Loucy (cell line): ENCODE measurements around the gene CYP4A22.

ENCODE experiments used
- H2AFZ ChIP-seq: fragments of 200-600 bp; sonication (generic); 2 replicates; pipeline ENCODE4 v1.6.0; 2016; ENCODE audit warnings: antibody characterized with exemption, mild to moderate bottlenecking, low read length, moderate library complexity
- H3F3A ChIP-seq: fragments of 200-600 bp; 2 replicates; pipeline ENCODE4 v1.6.0; 2016; ENCODE audit warnings: antibody characterized with exemption, low read depth, mild to moderate bottlenecking
- H3K27me3 ChIP-seq: fragments of 200-600 bp; sonication (generic); 2 replicates; pipeline ENCODE4 v1.6.1; 2014; ENCODE audit warnings: low read length, mild to moderate bottlenecking; ENCODE audit not compliant: insufficient read depth, poor library complexity, severe bottlenecking
- H3K36me3 ChIP-seq: fragments of 200-600 bp; sonication (generic); 2 replicates; pipeline ENCODE4 v1.6.1; 2016; ENCODE audit warnings: low read length; ENCODE audit not compliant: insufficient read depth
- H3K4me1 ChIP-seq: fragments of 200-600 bp; sonication (generic); 2 replicates; pipeline ENCODE4 v1.5.1; 2014; ENCODE audit warnings: low read length, mild to moderate bottlenecking; ENCODE audit not compliant: insufficient read depth, poor library complexity, severe bottlenecking
- H3K4me2 ChIP-seq: fragments of 200-600 bp; sonication (generic); 2 replicates; pipeline ENCODE4 v1.6.0; 2014; ENCODE audit warnings: antibody characterized with exemption, low read length, low read depth, mild to moderate bottlenecking; ENCODE audit not compliant: poor library complexity, severe bottlenecking
- H3K4me3 ChIP-seq: fragments of 200-600 bp; sonication (generic); 2 replicates; pipeline ENCODE4 v1.5.1; 2014; ENCODE audit warnings: low read length, mild to moderate bottlenecking, mixed read lengths; ENCODE audit not compliant: poor library complexity, severe bottlenecking
- H3K79me2 ChIP-seq: fragments of 200-600 bp; sonication (generic); 2 replicates; pipeline ENCODE4 v1.6.1; 2014; ENCODE audit warnings: low read length; ENCODE audit not compliant: insufficient read depth
- H3K9ac ChIP-seq: fragments of 200-600 bp; sonication (generic); 2 replicates; pipeline ENCODE4 v1.6.0; 2014; ENCODE audit warnings: mild to moderate bottlenecking, low read depth, low read length, moderate library complexity; ENCODE audit not compliant: poor library complexity, severe bottlenecking
- H3K9me2 ChIP-seq: fragments of 200-600 bp; sonication (generic); replicated peaks from 2 replicates; pipeline ENCODE4 v1.6.1; 2016; ENCODE audit warnings: low read depth, low read length, mixed read lengths
- H3K9me3 ChIP-seq: fragments of 200-600 bp; sonication (generic); 2 replicates; pipeline ENCODE4 v1.6.1; 2014; ENCODE audit warnings: mild to moderate bottlenecking, antibody characterized with exemption, low read length, low read depth; ENCODE audit not compliant: insufficient read depth
- H4K20me1 ChIP-seq: fragments of 200-600 bp; sonication (generic); 2 replicates; pipeline ENCODE4 v1.6.0; 2014; ENCODE audit warnings: antibody characterized with exemption, low read length, mild to moderate bottlenecking; ENCODE audit not compliant: insufficient read depth, poor library complexity, severe bottlenecking
- EZH2phosphoT487 ChIP-seq: fragments of 200-600 bp; IDR thresholded peaks from 2 replicates; pipeline ENCODE4 v1.6.1; 2018; ENCODE audit warnings: antibody characterized with exemption, mild to moderate bottlenecking, moderate library complexity, borderline replicate concordance
- TF ChIP-seq, protein P1 (sequence below): fragments of 200-600 bp; sonication (generic); conservative IDR thresholded peaks from 2 replicates; pipeline ENCODE4 v1.5.1; 2014; ENCODE audit warnings: mild to moderate bottlenecking, antibody characterized with exemption, low read length

CYP4A22 gene

GRCh38 chr1:47178020-47178419 lies 40.8 kb downstream of the CYP4A22 start:
- Histone ChIP-seq H3K36me3 (no peaks in the 10 kb centered on the region), H3K4me3 (no peak overlapping the region), H3K9me2 (no peaks in the 10 kb centered on the region), H3K9me3 (no peaks in the 10 kb centered on the region), H3K79me2 (no peaks in the 10 kb centered on the region), H4K20me1 (no peaks in the 10 kb centered on the region), H3K4me2 (peak overlapping the region; percentile 93), H3K4me1 (peaks cover 12% of the 10 kb centered on the region), H3F3A (no peaks in the 10 kb centered on the region), H3K27me3 (no peaks in the 10 kb centered on the region), H2AFZ (no peak overlapping the region), H3K9ac (no peak overlapping the region)
- TF ChIP-seq, protein P1, sequence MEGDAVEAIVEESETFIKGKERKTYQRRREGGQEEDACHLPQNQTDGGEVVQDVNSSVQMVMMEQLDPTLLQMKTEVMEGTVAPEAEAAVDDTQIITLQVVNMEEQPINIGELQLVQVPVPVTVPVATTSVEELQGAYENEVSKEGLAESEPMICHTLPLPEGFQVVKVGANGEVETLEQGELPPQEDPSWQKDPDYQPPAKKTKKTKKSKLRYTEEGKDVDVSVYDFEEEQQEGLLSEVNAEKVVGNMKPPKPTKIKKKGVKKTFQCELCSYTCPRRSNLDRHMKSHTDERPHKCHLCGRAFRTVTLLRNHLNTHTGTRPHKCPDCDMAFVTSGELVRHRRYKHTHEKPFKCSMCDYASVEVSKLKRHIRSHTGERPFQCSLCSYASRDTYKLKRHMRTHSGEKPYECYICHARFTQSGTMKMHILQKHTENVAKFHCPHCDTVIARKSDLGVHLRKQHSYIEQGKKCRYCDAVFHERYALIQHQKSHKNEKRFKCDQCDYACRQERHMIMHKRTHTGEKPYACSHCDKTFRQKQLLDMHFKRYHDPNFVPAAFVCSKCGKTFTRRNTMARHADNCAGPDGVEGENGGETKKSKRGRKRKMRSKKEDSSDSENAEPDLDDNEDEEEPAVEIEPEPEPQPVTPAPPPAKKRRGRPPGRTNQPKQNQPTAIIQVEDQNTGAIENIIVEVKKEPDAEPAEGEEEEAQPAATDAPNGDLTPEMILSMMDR: no peak
- no peak for TF ChIP-seq EZH2phosphoT487

DNA sequence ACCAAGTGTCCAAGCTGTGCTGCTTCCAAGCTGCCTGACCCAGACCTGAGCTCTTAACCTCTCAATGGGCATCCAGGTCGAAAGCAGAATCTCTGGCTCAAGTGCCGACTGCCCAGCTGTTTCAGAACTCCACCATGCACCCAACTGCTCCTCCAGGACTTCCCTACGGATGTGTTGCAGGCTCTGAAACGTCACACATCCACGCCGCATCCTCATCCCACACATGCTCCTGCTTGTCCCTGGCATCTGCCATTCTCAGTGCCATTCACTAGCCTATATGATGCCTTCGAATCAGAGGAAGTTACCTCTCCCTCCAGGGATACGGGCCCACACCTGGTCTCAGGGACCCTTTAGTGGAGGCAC lies 41.4 kb downstream of the CYP4A22 start:
- TF ChIP-seq EZH2phosphoT487: no peak
- TF ChIP-seq, protein P1: no peak
- H3K79me2 ChIP-seq: no peaks in the 10 kb centered on the region
- no peaks in the 10 kb centered on the region for H3K9me3 ChIP-seq
- no peaks in the 10 kb centered on the region for H3K9me2 ChIP-seq
- H4K20me1 ChIP-seq: no peaks in the 10 kb centered on the region
- H3K9ac ChIP-seq: peak overlapping the region; percentile 75
- peak overlapping the region; percentile 75 for H3K4me3 ChIP-seq
- H3F3A ChIP-seq: no peaks in the 10 kb centered on the region
- peak overlapping the region; percentile 93 for H3K4me2 ChIP-seq
- peaks cover 12% of the 10 kb centered on the region for H3K4me1 ChIP-seq
- 0 out of 2 replicates have a peak overlapping the region, but pooled peaks have one; percentile 98 for H2AFZ ChIP-seq
- no peaks in the 10 kb centered on the region for H3K36me3 ChIP-seq
- H3K27me3 ChIP-seq: no peaks in the 10 kb centered on the region

- Histone ChIP-seq H3K4me2 (peak overlapping the region; percentile 93), H3K4me3 (peak overlapping the region; percentile 75), H3K79me2 (no peaks in the 10 kb centered on the region), H3K4me1 (peaks cover 12% of the 10 kb centered on the region), H3F3A (no peaks in the 10 kb centered on the region), H3K36me3 (no peaks in the 10 kb centered on the region), H3K9me3 (no peaks in the 10 kb centered on the region), H3K9me2 (no peaks in the 10 kb centered on the region), H3K27me3 (no peaks in the 10 kb centered on the region), H2AFZ (peak overlapping the region; percentile 98), H4K20me1 (no peaks in the 10 kb centered on the region), H3K9ac (peak overlapping the region; percentile 75)
- TF ChIP-seq, protein P1: peak; percentile 82
- no peak for TF ChIP-seq EZH2phosphoT487
Observed at GRCh38 chr1:47179017-47179987, 42.1 kb downstream of the CYP4A22 start.
